Neural cell (in vitro differentiated cells): Measurements from ENCODE around the gene ROM1.
"Not testable (repeated sequence)": the region's sequence is repeated elsewhere in the genome, so short reads cannot be mapped to it uniquely, and the experiment has no call there.

Experiments used
- CTCF ChIP-seq: fragments of 450-650 bp; IDR thresholded peaks from 2 replicates; pipeline ENCODE4 v1.5.1; 2014; ENCODE audit warnings: antibody characterized with exemption, mild to moderate bottlenecking, moderate library complexity; ENCODE audit not compliant: poor library complexity, severe bottlenecking
- EP300 ChIP-seq: fragments of 450-650 bp; conservative IDR thresholded peaks from 2 replicates; pipeline ENCODE4 v1.6.1; 2014; ENCODE audit warnings: antibody characterized with exemption, mild to moderate bottlenecking, moderate library complexity; ENCODE audit not compliant: poor library complexity, severe bottlenecking
- MXI1 ChIP-seq: fragments of 450-650 bp; conservative IDR thresholded peaks from 2 replicates; pipeline ENCODE4 v1.6.1; 2014; ENCODE audit warnings: antibody characterized with exemption, mild to moderate bottlenecking; ENCODE audit not compliant: poor library complexity, severe bottlenecking
- REST ChIP-seq: IDR thresholded peaks from 2 replicates; pipeline ENCODE4 v1.6.1; 2012; ENCODE audit warnings: borderline replicate concordance
- SMC3 ChIP-seq: fragments of 450-650 bp; conservative IDR thresholded peaks from 2 replicates; pipeline ENCODE4 v1.6.1; 2014; ENCODE audit warnings: antibody characterized with exemption, mild to moderate bottlenecking, moderate library complexity; ENCODE audit not compliant: poor library complexity
- TAF1 ChIP-seq: IDR thresholded peaks from 2 replicates; pipeline ENCODE4 v1.6.1; 2012; ENCODE audit warnings: low read depth

GRCh38 chr11:62581735-62582134 is 31.3 kb upstream of the ROM1 start:
- TF ChIP-seq REST, CTCF, SMC3, MXI1, EP300, TAF1: not testable (repeated sequence)
